Activated T-helper 1 cell treated with Interleukin-2 at 50 U/mL for 16 hours (primary cell): ENCODE data around the gene ZNF630.
"Not testable (repeated sequence)": the region's sequence is repeated elsewhere in the genome, so short reads cannot be mapped to it uniquely, and the experiment has no call there.

ENCODE experiments used
- DNase-seq: peaks from one replicate; pipeline ENCODE4 v3.0.0-alpha.2; 2020; ENCODE audit warnings: low read depth

ZNF630 gene

DNA sequence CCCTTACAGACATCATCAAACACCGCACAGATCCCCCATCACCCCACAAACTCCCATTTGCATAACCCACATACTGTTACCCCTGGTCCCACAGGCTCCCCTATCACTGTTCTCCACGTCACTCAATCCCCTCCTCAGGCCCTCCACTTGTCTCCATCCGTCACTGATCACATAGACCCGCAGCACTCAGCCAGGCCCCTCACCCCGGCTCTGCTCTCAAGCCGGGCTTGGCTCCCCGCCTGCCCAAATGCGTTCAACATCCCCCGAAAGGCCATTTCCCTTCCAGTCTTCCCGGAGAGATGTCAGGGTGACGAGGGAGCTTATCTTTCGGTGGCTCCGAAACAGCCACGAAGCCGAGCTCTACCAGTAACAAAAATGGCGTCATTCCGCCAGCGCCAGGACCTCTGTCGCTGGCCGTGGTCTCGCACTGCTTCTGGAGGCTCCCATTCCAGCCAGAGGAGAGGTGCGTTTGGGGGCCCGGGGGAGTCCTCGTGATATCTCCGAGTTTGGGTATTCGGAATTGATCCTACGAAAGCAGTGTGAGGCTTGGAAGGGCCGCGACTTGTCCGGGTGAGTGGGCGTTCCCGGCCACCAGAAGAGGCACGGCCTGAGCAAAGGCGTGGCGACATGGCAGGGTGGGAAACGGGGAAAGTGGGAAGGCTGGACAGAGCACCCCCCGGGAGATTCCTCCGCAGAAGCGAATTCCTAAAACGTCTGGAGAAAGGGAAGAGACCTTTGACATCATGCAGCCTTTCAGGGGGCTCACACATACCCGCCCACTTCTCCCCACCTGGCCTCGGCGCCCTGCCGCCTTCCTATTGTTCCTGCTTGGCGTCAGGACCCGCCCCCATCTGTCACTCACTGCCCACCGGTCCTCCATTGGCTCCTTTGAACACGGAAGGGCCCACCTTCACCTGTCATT lies at the start of gene ZNF630:
ZNF630 (minus strand) TSS at position 577 of the 922 bp plus-strand sequence. CDS start 4,754 bp downstream, outside the sequence.
- DNase-seq = peak; percentile 37

DNA sequence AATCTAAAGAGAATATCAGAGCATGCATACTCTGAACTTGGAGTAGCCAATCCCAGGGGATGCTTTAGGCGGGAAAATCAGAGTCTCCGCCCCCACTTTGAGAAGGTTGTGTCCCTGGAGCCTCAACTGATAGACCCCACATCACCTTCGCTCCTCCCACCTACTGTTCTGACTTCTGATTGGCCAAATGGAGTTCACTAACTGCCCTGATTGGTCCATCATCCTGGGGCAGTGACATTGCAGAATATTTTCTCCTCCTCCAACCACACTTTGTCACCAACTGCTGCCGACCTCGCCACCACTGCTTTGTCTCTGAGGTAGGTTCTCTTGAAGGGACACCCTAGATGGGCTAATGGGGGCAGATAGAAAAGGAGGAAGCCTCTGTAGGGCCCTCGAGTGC lies 36.3 kb upstream of the ZNF630 start:
- no peak for DNase-seq

GRCh38 chrX:48102874-48103374 lies 31.5 kb upstream of the ZNF630 start:
- DNase-seq = no peak

DNA sequence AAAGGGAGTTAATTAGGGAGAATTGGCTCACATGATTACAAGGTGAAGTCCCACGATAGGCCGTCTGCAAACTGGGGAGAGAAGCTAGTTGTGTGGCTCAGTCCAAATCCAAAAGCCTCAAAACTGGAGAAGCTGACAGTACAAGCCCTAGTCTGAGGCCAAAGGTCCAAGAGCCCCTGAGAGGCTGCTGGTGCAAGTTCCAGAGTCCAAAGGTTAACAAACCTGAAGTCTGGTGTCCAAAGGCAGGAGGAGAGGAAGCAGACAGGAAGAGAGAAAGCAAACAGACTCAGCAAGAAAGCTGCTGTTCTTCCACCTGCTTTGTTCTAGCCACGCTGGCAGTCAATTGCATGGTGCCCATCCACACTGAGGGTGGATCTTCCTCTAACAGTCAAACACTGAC lies 30.0 kb upstream of the ZNF630 start:
- DNase-seq = no peak

- not testable (repeated sequence) for DNase-seq
Observed at GRCh38 chrX:48092558-48092957, 21.1 kb upstream of the ZNF630 start.

DNA sequence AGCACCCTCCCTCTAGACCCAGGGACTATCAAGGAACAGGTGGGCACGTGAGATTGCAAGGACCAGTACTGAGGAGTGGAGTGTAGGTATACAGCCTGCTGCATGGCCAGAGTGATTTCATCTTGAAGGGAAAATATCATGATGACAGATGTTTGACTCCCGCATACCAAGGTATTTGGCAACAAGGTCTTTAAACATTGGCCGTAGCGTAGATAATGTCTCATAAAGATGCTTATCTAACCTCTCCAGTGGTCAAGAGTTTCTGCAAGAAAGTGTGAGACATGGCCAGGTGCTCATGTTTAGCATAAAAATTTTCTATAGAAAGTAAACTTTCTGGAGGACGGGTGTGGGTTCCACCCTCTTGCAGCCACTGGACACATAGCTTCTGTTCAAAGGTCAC lies 18.7 kb upstream of the ZNF630 start:
- no peak for DNase-seq

GRCh38 chrX:48086082-48086481 lies 14.6 kb upstream of the ZNF630 start:
- no peak for DNase-seq

GRCh38 chrX:48083706-48084105 lies 12.3 kb upstream of the ZNF630 start:
- DNase-seq = no peak

GRCh38 chrX:48083212-48083611 lies 11.8 kb upstream of the ZNF630 start:
- peak; percentile 2 for DNase-seq

GRCh38 chrX:48076343-48076742 lies 4.9 kb upstream of the ZNF630 start:
- no peak for DNase-seq

- DNase-seq = no peak
Observed at GRCh38 chrX:48071986-48072605, 656 bp upstream of the ZNF630 start.

DNA sequence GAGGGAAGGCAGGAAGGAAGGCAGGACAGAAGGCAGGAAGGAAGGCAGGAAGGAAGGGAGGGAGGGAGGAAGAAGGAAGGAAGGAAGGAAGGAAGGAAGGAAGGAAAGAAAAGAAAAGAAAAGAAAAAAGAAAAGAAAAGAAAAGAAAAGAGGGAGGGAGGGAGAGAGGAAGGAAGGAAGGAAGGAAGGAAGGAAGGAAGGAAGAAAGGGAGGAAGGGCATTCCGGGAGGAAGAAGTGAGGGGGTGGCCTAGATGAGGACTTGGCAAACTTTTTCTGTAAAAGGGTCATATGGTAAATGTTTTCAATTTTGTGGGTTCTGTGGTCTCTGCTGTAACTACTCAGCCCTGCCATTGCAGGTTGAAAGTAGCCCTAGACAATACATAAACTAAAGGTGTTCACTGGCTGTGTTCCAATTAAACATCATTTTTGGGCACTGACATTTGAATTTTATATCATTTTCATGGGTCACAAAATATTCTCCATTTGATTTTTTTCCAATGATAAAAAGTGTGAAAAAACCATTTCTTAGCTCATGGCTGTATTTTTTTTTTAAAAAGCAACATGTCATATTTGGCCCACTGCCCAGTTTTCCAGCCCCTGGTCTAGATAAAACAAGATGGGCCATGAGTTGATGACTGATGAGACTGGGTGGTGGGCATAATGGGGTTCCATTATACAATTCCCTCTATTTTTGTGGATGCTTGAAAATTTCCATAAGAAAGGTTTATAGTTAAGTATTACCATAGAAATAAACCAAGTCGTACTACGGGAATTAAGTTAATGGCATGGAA lies 3.1 kb downstream of the ZNF630 start:
- DNase-seq = no peak

- no peak for DNase-seq
Observed at GRCh38 chrX:48064261-48064660, 7.2 kb downstream of the ZNF630 start.

GRCh38 chrX:48059296-48059639 lies 12.2 kb downstream of the ZNF630 start:
- no peak for DNase-seq

GRCh38 chrX:48058621-48059295 lies 12.7 kb downstream of the ZNF630 start:
- DNase-seq = no peak

DNA sequence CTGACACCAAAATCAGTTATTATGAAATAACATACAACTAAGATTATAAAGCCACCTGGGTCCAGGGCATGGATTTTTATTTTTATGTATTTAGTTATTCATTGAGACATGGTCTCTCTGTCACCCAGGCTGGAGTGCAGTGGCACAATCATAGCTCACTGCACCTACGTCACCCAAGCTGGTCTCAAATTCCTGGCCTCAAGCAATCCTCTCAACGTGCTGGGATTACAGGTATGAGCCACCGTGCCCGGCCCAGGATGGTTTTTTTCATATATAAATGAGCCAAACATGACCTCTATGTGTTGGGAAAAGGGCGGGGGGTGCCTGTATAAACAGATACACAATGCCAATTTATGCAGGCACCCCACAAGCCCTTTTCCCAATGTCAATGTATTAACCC lies 24.6 kb downstream of the ZNF630 start:
- DNase-seq = no peak

DNA sequence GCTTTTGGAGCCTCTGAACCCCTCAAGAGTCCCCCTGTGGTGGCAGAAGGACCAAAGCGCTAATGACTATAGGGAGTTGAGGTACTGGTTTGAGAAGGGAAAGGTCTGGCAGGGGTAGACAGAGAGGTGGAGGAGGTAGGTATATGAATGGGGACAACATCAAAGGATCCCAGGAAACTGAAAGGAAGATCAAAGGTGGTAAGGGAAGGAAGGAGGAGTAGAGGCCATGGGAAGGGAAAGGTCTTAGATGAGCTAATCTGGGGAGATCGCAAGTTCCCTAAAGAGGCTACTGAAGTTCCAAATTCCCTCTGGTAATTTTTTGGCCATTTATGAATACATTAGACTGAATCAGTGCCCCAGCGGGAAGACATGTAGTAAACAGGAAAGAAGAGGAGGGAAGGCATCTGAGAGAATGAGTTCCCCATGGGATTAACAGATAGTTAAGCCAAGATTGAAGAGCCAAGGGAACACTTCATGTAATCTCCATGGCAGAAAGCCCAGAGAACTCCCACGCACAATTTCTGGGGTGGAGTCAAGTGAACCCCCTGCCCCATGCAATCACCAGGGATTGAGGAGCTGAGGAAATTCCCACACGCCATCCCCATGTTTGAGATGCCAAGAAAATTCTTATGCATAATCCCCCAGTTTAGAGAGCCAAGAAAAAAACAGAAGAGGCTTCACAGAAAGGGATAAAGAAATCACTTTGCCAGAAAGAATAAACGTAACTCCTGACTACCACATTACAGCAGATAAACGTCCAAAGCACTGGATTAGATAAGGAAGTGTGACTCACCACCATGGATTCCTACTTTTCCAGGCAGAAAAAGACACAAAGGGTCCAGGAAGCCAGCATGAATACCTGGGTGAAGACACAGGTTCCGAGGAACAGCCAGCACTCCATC lies 25.8 kb downstream of the ZNF630 start:
- no peak for DNase-seq

- DNase-seq = no peak
Observed at GRCh38 chrX:48043056-48043455, 28.4 kb downstream of the ZNF630 start.

- no peak for DNase-seq
Observed at GRCh38 chrX:48035891-48036290, 35.5 kb downstream of the ZNF630 start.

DNA sequence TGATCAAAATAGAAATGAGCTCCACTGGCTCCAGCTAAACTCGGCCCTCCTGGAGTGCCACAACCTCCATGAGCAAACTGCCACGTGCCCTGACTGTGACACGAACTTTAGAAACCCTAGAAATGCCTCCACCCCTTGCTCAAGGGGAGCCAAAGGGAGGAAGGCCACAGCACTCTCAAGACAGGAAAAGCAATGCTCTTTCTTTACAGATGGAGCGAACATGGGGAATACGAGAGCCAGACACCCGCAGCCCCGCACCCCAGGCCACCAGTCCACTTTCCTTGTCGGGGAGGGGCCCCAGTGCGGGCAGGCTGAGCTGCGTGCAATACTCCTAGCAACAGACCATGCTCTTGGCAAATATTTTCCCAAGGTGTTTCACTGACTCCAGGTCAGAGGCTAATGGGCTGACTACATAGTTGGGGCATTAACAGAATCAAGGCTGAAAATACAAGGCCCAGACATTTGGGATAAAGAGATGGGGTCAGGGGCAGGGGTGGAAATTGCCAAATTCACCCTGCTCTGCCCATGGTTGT lies 40.7 kb downstream of the ZNF630 start:
- DNase-seq = not testable (repeated sequence)

DNA sequence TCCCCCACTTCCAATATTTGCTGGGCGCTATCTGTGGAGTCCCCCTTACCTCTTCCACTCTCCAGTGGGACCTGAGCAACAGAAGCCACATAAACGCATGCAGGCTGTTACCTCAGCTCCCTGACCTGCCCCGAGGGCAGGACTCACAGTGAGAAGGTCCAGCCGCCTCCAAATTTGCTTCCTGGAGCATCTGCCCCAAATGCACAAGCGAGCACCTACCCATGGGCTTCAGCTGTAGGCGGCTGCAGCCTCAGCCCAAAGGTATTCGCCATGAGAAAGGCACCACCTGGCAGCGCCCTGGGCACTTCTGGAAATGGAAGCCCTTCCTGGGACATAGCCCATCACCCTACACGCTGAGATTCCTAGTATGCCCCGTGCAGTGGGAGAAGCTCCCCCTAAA lies 41.2 kb downstream of the ZNF630 start:
- no peak for DNase-seq
